HCT116 (cell line): ENCODE results near the gene LCN15. TPM values are rescaled to one million over a fixed set of nuclear protein-coding genes. Genes with fewer than 3 reads are reported as not detected.

Experiments used
- ATAC-seq: fragments of 200-7000 bp; cut with Tn5 transposase; 2 replicates; pipeline ENCODE4 v1.9.1; 2020; ENCODE audit warnings: mild to moderate bottlenecking, moderate library complexity
- BruUV-seq: library from RNA; stranded (reverse); fragments of 400-500 nt; replicated peaks from 2 replicates; lab custom pipeline; 2021; lab: Mats Ljungman, UMichigan
- CTCF ChIA-PET: fragments of 300-600 bp; sonication (Branson Sonifier 250); formaldehyde crosslinking; loops from one replicate; lab custom pipeline; 2021; ENCODE audit warnings: antibody characterized with exemption; lab: Charles Lee
- POLR2A ChIA-PET: fragments of 300-600, 350-600 bp; sonication (Branson Sonifier 250); formaldehyde crosslinking; loops from one replicate; lab custom pipeline; 2021; ENCODE audit warnings: antibody characterized with exemption; lab: Charles Lee
- RAD21 ChIA-PET, 2 experiments: fragments of 300-600 bp; sonication (Branson Sonifier 250); formaldehyde crosslinking; loops; one replicate each; lab custom pipeline; 2023; ENCODE audit warnings: low total read pairs in 2 of 2; ENCODE audit not compliant: uncharacterized antibody in 2 of 2, unreplicated experiment in 2 of 2, low non-redundant PET in 1 of 2; lab: Charles Lee
- DNase-seq: peaks from one replicate; pipeline ENCODE4 v3.0.0-alpha.2; 2010; ENCODE audit warnings: low read depth, low spot score
- H2AFZ ChIP-seq: fragments of 200-600 bp; shearing (Covaris generic), sonication (generic); 2 replicates; pipeline ENCODE4 v1.6.1; 2017; ENCODE audit warnings: low read depth, mixed run types, mixed read lengths, antibody characterized with exemption, low read length; ENCODE audit not compliant: poor library complexity, severe bottlenecking
- H3K27ac ChIP-seq: 2 replicates; pipeline ENCODE4 v1.5.1; 2012; ENCODE audit warnings: low read depth, low read length
- H3K27me3 ChIP-seq: fragments of 200-600 bp; sonication (generic); 2 replicates; pipeline ENCODE4 v1.6.1; 2016; ENCODE audit warnings: mixed run types, low read length, mixed read lengths; ENCODE audit not compliant: insufficient read depth
- H3K36me3 ChIP-seq, 2 experiments: fragments of 200-500 bp in 1 of 2; fragments of 200-600 bp in 1 of 2; sonication (Bioruptor generic) in 1 of 2; sonication (generic) in 1 of 2; 2 replicates each; pipeline versions ENCODE4 v1.5.1 to v1.6.1; 2014 to 2016; ENCODE audit warnings: low read length in 2 of 2, inconsistent platforms in 1 of 2, mixed read lengths in 1 of 2, mixed run types in 1 of 2; ENCODE audit not compliant: insufficient read depth in 2 of 2, control insufficient read depth in 1 of 2
- H3K4me1 ChIP-seq, 2 experiments: fragments of 200-600 bp in 1 of 2; sonication (generic) in 1 of 2; 2 replicates each; pipeline versions ENCODE4 v1.5.1 to v1.6.1; 2012 to 2017; ENCODE audit warnings: low read length in 2 of 2, inconsistent platforms in 1 of 2, mild to moderate bottlenecking in 1 of 2, mixed read lengths in 1 of 2, mixed run types in 1 of 2, moderate library complexity in 1 of 2; ENCODE audit not compliant: insufficient read depth in 2 of 2, control insufficient read depth in 1 of 2
- H3K4me2 ChIP-seq: fragments of 200-600 bp; sonication (generic); 2 replicates; pipeline ENCODE4 v1.6.1; 2017; ENCODE audit warnings: mixed run types, low read length, mixed read lengths
- H3K4me3 ChIP-seq, 2 experiments: fragments of 200-600 bp in 1 of 2; sonication (generic) in 1 of 2; replicated peaks in 1 of 2; 2 replicates each; pipeline ENCODE4 v1.5.1; 2011 to 2016; ENCODE audit warnings: low read length in 2 of 2, control low read depth in 1 of 2, low read depth in 1 of 2, mild to moderate bottlenecking in 1 of 2, mixed read lengths in 1 of 2, mixed run types in 1 of 2
- H3K79me2 ChIP-seq: fragments of 200-600 bp; sonication (generic); 2 replicates; pipeline ENCODE4 v1.6.1; 2017; ENCODE audit warnings: mild to moderate bottlenecking, mixed run types, low read length, moderate library complexity, mixed read lengths; ENCODE audit not compliant: insufficient read depth
- H3K9ac ChIP-seq: fragments of 200-600 bp; sonication (generic); 2 replicates; pipeline ENCODE4 v1.6.1; 2016; ENCODE audit warnings: low read length, mixed read lengths
- H3K9me2 ChIP-seq: fragments of 200-600 bp; sonication (generic), shearing (Covaris generic); 2 replicates; pipeline ENCODE4 v1.6.1; 2017; ENCODE audit warnings: mixed run types, mild to moderate bottlenecking, moderate library complexity; ENCODE audit not compliant: insufficient read depth
- H3K9me3 ChIP-seq, 2 experiments: fragments of 200-500 bp in 1 of 2; fragments of 200-600 bp in 1 of 2; sonication (Bioruptor generic) in 1 of 2; sonication (generic) in 1 of 2; 2 replicates each; pipeline ENCODE4 v1.6.1; 2014 to 2017; ENCODE audit warnings: low read length in 2 of 2, mixed read lengths in 2 of 2, inconsistent platforms in 1 of 2, low read depth in 1 of 2, mild to moderate bottlenecking in 1 of 2, mixed run types in 1 of 2, moderate library complexity in 1 of 2; ENCODE audit not compliant: control insufficient read depth in 1 of 2, insufficient read depth in 1 of 2
- H4K20me1 ChIP-seq: fragments of 200-600 bp; sonication (generic), shearing (Covaris generic); 2 replicates; pipeline ENCODE4 v1.6.1; 2017; ENCODE audit warnings: mixed run types, mild to moderate bottlenecking, moderate library complexity; ENCODE audit not compliant: insufficient read depth
- ELF1 ChIP-seq: IDR thresholded peaks from 2 replicates; pipeline ENCODE4 v1.6.1; 2012; ENCODE audit warnings: low read depth, borderline replicate concordance
- EZH2 ChIP-seq: fragments of 200-600 bp; sonication (generic); IDR thresholded peaks from 2 replicates; pipeline ENCODE4 v1.6.1; 2017; ENCODE audit warnings: antibody characterized with exemption, mixed run types
- JUND ChIP-seq: IDR thresholded peaks from 2 replicates; pipeline ENCODE4 v1.6.1; 2012
- POLR2A ChIP-seq: IDR thresholded peaks from 2 replicates; pipeline ENCODE4 v1.7.0; 2011; ENCODE audit warnings: borderline replicate concordance; ENCODE audit not compliant: insufficient read depth, insufficient read length; ENCODE audit errors: extremely low read depth
- POLR2AphosphoS5 ChIP-seq: IDR thresholded peaks from 2 replicates; pipeline ENCODE4 v1.6.1; 2011; ENCODE audit warnings: mild to moderate bottlenecking, low read depth, low read length, moderate library complexity
- SIN3A ChIP-seq: IDR thresholded peaks from 2 replicates; pipeline ENCODE4 v1.6.1; 2012; ENCODE audit warnings: low read depth
- YY1 ChIP-seq: IDR thresholded peaks from 2 replicates; pipeline ENCODE4 v1.6.1; 2011; ENCODE audit warnings: low read length, low read depth, moderate library complexity, mild to moderate bottlenecking; ENCODE audit not compliant: insufficient replicate concordance; ENCODE audit errors: extremely low read depth
- intact Hi-C: fragments of 100-400 bp; cut with micrococcal nuclease; formaldehyde crosslinking; loops from 2 replicates; pipeline ENCODE4 v1.10.0; 2022
- total RNA-seq: library from RNA; stranded (reverse); gene quantifications from one replicate; pipeline ENCODE4 v1.2.1, GENCODE V29; 2021; ENCODE audit not compliant: unreplicated experiment
- TF ChIP-seq, protein P1 (sequence below): IDR thresholded peaks from 2 replicates; pipeline ENCODE4 v1.6.1; 2012; ENCODE audit warnings: low read depth
- TF ChIP-seq, protein P2 (sequence below): IDR thresholded peaks from 2 replicates; pipeline ENCODE4 v1.6.1; 2011; ENCODE audit warnings: mild to moderate bottlenecking, low read length, moderate library complexity; ENCODE audit not compliant: insufficient replicate concordance; ENCODE audit errors: extremely low read depth
- TF ChIP-seq, protein P3 (sequence below), 3 experiments: fragments of 200-600 bp in 1 of 3; sonication (generic) in 1 of 3; IDR thresholded peaks in 2 of 3; conservative IDR thresholded peaks in 1 of 3; 2 replicates each; pipeline ENCODE4 v1.5.1; 2012 to 2017; ENCODE audit warnings: low read depth in 2 of 3, low read length in 2 of 3, antibody characterized with exemption in 1 of 3, borderline replicate concordance in 1 of 3, control low read depth in 1 of 3, mild to moderate bottlenecking in 1 of 3, mixed read lengths in 1 of 3, mixed run types in 1 of 3, moderate library complexity in 1 of 3; ENCODE audit not compliant: insufficient read depth in 1 of 3

Gene LCN15
- total RNA-seq, 1 experiment from 2014 or later: 0.76 TPM

DNA sequence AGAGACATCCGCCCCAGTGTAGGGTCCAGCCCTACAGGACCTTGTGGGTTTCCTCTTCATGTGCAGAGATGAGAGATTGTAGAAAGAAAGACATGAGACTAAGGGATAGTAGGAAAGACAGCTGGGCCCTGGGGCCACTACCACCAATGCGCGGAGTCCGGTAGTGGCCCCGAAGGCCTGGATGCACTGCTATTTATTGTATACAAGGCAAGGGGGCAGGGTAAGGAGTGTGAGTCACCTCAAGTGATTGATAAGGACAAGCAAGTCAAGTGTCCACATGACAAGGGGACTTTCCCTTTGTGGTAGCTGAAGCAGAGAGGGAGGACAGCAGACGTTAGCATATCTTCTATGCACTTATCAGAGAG lies 20.7 kb upstream of the LCN15 start:
- peak overlapping the region; percentile 94 for H2AFZ ChIP-seq
- no peaks in the 10 kb centered on the region for H3K36me3 ChIP-seq
- no peaks in the 10 kb centered on the region for H3K9me2 ChIP-seq
- no peaks in the 10 kb centered on the region for H4K20me1 ChIP-seq
- H3K4me3 ChIP-seq: no peak overlapping the region
- no peak overlapping the region for H3K9ac ChIP-seq
- H3K27me3 ChIP-seq: no peaks in the 10 kb centered on the region
- ChIA-PET CTCF (no interaction called here), POLR2A (no interaction called here), RAD21 (no interaction called here)
- peaks cover 4 to 18% of the 10 kb centered on the region in 2 experiments; a peak in 3 of 4 replicates for H3K4me1 ChIP-seq
- H3K4me2 ChIP-seq: no peak overlapping the region
- no peak for DNase-seq
- no peaks in the 10 kb centered on the region for H3K9me3 ChIP-seq
- intact Hi-C loops: loop anchor here (1.0 to 10.0 kb wide), 3 partner anchors 27 to 440 kb away; partner anchors contain the start of genes CYSRT1, FBXW5, LCN8 and RNF208
- TF ChIP-seq SIN3A: no peak
- TF ChIP-seq POLR2AphosphoS5: no peak
- TF ChIP-seq, protein P1, sequence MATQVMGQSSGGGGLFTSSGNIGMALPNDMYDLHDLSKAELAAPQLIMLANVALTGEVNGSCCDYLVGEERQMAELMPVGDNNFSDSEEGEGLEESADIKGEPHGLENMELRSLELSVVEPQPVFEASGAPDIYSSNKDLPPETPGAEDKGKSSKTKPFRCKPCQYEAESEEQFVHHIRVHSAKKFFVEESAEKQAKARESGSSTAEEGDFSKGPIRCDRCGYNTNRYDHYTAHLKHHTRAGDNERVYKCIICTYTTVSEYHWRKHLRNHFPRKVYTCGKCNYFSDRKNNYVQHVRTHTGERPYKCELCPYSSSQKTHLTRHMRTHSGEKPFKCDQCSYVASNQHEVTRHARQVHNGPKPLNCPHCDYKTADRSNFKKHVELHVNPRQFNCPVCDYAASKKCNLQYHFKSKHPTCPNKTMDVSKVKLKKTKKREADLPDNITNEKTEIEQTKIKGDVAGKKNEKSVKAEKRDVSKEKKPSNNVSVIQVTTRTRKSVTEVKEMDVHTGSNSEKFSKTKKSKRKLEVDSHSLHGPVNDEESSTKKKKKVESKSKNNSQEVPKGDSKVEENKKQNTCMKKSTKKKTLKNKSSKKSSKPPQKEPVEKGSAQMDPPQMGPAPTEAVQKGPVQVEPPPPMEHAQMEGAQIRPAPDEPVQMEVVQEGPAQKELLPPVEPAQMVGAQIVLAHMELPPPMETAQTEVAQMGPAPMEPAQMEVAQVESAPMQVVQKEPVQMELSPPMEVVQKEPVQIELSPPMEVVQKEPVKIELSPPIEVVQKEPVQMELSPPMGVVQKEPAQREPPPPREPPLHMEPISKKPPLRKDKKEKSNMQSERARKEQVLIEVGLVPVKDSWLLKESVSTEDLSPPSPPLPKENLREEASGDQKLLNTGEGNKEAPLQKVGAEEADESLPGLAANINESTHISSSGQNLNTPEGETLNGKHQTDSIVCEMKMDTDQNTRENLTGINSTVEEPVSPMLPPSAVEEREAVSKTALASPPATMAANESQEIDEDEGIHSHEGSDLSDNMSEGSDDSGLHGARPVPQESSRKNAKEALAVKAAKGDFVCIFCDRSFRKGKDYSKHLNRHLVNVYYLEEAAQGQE: no peak
- TF ChIP-seq, protein P2, sequence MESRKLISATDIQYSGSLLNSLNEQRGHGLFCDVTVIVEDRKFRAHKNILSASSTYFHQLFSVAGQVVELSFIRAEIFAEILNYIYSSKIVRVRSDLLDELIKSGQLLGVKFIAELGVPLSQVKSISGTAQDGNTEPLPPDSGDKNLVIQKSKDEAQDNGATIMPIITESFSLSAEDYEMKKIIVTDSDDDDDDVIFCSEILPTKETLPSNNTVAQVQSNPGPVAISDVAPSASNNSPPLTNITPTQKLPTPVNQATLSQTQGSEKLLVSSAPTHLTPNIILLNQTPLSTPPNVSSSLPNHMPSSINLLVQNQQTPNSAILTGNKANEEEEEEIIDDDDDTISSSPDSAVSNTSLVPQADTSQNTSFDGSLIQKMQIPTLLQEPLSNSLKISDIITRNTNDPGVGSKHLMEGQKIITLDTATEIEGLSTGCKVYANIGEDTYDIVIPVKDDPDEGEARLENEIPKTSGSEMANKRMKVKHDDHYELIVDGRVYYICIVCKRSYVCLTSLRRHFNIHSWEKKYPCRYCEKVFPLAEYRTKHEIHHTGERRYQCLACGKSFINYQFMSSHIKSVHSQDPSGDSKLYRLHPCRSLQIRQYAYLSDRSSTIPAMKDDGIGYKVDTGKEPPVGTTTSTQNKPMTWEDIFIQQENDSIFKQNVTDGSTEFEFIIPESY: no peak
- TF ChIP-seq JUND: no peak
- TF ChIP-seq EZH2: no peak
- TF ChIP-seq, protein P3, sequence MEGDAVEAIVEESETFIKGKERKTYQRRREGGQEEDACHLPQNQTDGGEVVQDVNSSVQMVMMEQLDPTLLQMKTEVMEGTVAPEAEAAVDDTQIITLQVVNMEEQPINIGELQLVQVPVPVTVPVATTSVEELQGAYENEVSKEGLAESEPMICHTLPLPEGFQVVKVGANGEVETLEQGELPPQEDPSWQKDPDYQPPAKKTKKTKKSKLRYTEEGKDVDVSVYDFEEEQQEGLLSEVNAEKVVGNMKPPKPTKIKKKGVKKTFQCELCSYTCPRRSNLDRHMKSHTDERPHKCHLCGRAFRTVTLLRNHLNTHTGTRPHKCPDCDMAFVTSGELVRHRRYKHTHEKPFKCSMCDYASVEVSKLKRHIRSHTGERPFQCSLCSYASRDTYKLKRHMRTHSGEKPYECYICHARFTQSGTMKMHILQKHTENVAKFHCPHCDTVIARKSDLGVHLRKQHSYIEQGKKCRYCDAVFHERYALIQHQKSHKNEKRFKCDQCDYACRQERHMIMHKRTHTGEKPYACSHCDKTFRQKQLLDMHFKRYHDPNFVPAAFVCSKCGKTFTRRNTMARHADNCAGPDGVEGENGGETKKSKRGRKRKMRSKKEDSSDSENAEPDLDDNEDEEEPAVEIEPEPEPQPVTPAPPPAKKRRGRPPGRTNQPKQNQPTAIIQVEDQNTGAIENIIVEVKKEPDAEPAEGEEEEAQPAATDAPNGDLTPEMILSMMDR (IDR thresholded peaks at IDR 0.05 in 2 of 3, conservative IDR thresholded peaks at IDR 0.05 in 1 of 3; ENCODE audit: borderline replicate concordance in 1 of 3, insufficient read depth in 1 of 3, low read depth in 2 of 3, low read length in 2 of 3): no peak
- TF ChIP-seq ELF1: no peak
- no peak for TF ChIP-seq POLR2A
- no peak for TF ChIP-seq YY1
- no TSS peak for BruUV-seq
- H3K79me2 ChIP-seq: no peaks in the 10 kb centered on the region
- ATAC-seq: no peak
- no peak overlapping the region for H3K27ac ChIP-seq
